Peyer's patch (tissue), 4 donors: ENCODE measurements around the gene ISLR. TPM values are rescaled to one million over a fixed set of nuclear protein-coding genes. Genes with fewer than 3 reads are reported as not detected.

Experiments
- DNase-seq, 3 donors: peaks; one replicate each; pipeline ENCODE4 v3.0.0-alpha.2; 2017 to 2019
- H3K27ac ChIP-seq, 4 donors: fragments of 200-600 bp; sonication (generic); one replicate each; pipeline ENCODE4 v1.5.1; 2016 to 2019
- H3K27me3 ChIP-seq, 2 donors: fragments of 200-600 bp; sonication (generic); one replicate each; pipeline ENCODE4 v1.5.1; 2019
- H3K36me3 ChIP-seq, 3 donors: fragments of 200-600 bp; sonication (generic); one replicate each; pipeline ENCODE4 v1.5.1; 2016 to 2019
- H3K4me1 ChIP-seq, 4 donors: fragments of 200-600 bp; sonication (generic); one replicate each; pipeline ENCODE4 v1.5.1; 2016 to 2019
- H3K4me3 ChIP-seq, 4 donors: fragments of 200-600 bp; sonication (generic); 1 replicate in 3 of 4; 2 replicates in 1 of 4; pipeline ENCODE4 v1.5.1; 2016 to 2019; ENCODE audit warnings: mild to moderate bottlenecking in 1 of 4
- H3K9me3 ChIP-seq, 4 donors: fragments of 200-600 bp; sonication (generic); one replicate each; pipeline ENCODE4 v1.5.1; 2016 to 2019; ENCODE audit warnings: mild to moderate bottlenecking in 1 of 4
- POLR2A ChIP-seq, 2 donors: fragments of 450-650 bp; IDR thresholded peaks; one replicate each; pipeline ENCODE4 v1.5.1; 2017; ENCODE audit warnings: antibody characterized with exemption in 2 of 2, mild to moderate bottlenecking in 2 of 2, moderate library complexity in 2 of 2
- total RNA-seq, 4 donors: library from RNA; depleted of rRNA; stranded (reverse); fragments of >200 nt; gene quantifications; one replicate each; pipeline ENCODE4 v1.1.0, GENCODE V29; 2016
- TF ChIP-seq, protein P1 (sequence below), 6 experiments: fragments of 450-650 bp in 4 of 6; fragments of 200-600 bp in 2 of 6; sonication (generic) in 1 of 6; IDR thresholded peaks; one replicate each; pipeline ENCODE4 v1.5.1; 2017 to 2019; ENCODE audit warnings: antibody characterized with exemption in 6 of 6, mild to moderate bottlenecking in 3 of 6, moderate library complexity in 1 of 6

The ISLR gene
- total RNA-seq, 4 donors from 2014 or later, result 6.3 to 22.8 (median 17.5) TPM

DNA sequence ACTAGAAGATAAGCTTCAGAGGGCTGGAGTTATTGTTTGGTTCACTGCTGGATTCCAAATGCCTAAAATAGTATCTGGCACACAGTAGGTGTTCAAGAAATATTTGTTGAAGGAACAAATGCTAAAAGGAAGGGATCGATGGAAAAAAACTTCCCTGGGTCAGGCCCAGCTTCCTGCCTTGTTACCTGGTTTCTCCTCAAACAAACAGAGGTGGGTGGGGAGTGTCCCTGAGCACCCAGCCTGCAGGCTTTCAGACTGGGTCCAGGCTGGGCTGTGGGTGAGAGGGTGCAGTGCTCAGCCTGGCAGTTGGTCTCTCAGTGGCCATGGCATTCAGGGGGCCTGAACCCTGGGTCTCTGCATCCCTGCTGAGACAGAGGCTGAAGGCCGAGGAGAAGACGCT lies 43.4 kb downstream of the ISLR start:
- no peaks in the 10 kb centered on the region for H3K9me3 ChIP-seq
- H3K27me3 ChIP-seq, result no peaks in the 10 kb centered on the region
- no peak for TF ChIP-seq POLR2A (IDR thresholded peaks at IDR 0.05)
- TF ChIP-seq, protein P1, sequence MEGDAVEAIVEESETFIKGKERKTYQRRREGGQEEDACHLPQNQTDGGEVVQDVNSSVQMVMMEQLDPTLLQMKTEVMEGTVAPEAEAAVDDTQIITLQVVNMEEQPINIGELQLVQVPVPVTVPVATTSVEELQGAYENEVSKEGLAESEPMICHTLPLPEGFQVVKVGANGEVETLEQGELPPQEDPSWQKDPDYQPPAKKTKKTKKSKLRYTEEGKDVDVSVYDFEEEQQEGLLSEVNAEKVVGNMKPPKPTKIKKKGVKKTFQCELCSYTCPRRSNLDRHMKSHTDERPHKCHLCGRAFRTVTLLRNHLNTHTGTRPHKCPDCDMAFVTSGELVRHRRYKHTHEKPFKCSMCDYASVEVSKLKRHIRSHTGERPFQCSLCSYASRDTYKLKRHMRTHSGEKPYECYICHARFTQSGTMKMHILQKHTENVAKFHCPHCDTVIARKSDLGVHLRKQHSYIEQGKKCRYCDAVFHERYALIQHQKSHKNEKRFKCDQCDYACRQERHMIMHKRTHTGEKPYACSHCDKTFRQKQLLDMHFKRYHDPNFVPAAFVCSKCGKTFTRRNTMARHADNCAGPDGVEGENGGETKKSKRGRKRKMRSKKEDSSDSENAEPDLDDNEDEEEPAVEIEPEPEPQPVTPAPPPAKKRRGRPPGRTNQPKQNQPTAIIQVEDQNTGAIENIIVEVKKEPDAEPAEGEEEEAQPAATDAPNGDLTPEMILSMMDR (IDR thresholded peaks at IDR 0.05), result no peak

DNA sequence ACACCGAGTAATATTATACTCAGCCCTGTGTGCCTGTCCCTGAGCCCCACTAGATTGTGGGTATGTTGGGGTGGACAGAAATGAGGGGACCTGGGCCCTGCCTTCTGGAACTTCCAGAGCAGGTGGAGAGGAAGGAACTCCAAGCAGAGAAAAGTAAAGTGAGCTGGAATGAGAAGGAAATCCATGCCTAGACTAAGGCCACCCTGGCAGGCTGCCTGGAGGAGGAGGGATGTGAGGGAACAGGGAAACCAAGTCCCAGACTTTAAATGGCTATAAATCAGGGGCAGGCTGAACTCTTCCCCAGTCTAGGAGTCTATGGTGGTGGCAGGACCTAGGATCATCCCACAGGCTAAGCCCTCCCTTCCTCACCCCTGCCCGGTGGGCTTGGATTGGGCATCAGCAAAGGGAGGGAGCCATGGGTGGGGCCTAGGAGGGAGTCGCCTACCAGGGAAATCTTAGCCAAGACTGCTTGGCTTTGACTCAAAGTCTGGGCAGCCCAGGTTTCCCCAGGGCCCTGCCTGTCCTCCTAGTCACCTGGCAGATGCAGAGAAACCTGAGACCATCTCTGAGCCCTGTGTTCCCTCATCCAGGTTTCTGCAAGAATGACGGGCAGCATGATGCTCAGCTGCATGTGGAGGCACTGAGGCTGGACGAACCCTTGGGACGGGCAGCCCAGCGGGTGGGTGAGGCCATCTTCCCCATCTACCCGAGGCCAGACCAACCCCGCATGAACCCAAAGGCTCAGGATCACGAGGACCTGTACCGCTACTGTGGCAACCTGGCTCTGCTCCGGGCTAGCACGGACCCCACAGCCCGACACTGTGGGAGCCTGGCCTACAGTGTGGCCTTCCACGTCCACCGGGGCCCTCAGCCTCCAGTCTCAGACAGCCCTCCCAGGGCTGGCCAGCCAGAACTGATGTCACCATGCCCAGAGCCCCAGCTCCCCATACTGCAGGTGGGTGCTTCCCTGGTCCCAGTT lies 44.7 kb downstream of the ISLR start:
- Histone ChIP-seq H3K27me3 (no peaks in the 10 kb centered on the region), H3K4me1 (no peaks in the 10 kb centered on the region), H3K27ac (no peak overlapping the region), H3K9me3 (no peaks in the 10 kb centered on the region), H3K36me3 (no peaks in the 10 kb centered on the region), H3K4me3 (no peak overlapping the region)
- no peak for TF ChIP-seq POLR2A (IDR thresholded peaks at IDR 0.05)
- TF ChIP-seq, protein P1 (IDR thresholded peaks at IDR 0.05), result no peak
- no peak for DNase-seq

More for the DNA sequence above, 43.4 kb downstream of the ISLR start:
- Histone ChIP-seq H3K4me1 (no peaks in the 10 kb centered on the region), H3K27ac (no peak overlapping the region), H3K4me3 (no peak overlapping the region), H3K36me3 (no peaks in the 10 kb centered on the region)
- DNase-seq, result no peak

DNA sequence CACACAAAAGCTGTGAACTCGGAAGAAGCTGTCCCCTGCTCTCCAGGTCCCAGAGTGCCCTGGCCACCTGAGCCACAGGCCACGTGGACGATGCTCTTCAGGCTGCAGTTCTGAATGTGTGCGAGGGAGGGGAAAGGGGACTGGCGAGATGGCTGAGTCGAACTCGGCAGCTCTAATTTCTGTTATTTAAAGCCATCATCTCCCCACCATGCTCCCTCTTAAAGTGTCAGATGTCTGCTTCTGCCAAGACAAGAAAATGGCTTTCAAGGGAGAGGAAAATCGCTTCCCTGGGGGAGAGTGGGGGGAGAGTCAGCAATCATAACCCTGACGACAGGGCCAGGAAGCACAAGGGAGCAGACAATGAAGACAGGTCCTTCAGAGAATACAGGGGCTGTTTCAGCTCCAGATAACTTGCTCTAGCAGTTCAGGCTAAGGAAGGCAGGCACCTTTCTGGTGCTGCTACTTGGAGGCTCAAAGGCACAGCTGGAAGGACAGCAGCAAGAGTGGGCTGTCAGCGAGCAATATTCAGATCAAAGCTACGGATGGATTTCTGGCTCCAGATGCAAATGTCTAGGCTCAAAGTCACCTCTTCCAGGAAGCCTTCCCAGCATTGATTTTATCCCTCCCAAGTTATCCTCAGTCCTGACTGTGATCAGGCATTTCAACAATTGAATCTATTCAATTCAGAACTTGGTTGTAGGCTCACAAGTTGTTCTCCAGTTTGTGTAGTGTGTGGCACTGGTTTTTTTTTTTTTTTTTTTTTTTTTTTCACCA lies 47.2 kb downstream of the ISLR start:
- Histone ChIP-seq H3K27me3 (no peaks in the 10 kb centered on the region), H3K4me3 (no peak overlapping the region), H3K27ac (no peak overlapping the region), H3K36me3 (no peaks in the 10 kb centered on the region), H3K4me1 (no peaks in the 10 kb centered on the region), H3K9me3 (no peaks in the 10 kb centered on the region)
- TF ChIP-seq, protein P1 (IDR thresholded peaks at IDR 0.05), result no peak
- no peak for TF ChIP-seq POLR2A (IDR thresholded peaks at IDR 0.05)
- no peak for DNase-seq

DNA sequence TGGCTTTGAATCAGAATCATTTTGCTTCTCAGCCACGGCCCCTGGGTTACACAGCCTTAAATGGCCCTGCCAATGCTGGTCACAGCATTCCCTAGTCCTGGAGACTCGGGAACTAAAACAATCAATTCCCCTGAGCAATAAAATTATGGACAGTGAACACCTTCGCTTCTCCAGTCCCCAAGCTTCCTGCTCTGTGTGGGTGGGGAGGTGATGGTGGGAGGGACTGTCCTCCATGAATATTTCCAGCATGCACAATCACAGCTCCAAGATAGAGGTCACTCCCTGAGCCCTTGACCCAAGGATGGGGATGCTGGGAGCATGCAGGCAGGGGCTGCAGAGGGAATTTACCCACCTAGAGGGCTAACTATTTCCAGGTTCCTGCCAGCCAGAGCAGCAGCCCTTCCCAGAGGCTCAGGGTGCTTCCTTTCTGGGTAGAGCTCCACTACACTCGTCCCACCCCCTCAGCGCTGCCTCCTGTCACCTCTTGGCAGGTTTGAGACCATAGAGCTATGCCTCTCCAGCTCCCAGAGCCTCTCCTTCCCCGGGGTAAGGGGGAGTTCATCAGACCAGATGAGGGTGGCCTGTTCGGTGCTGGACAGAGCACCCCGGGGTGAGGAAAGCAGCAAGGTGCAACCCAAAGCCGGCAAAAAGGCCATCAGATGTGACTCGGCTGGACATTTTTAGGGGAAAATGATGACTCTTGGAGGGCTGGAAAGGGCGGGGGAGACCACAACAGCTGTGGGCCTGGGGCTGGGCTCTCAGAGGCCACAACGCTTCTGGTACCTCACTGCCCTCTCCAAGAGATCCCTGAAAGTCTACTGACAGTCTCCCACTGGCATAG lies 48.1 kb downstream of the ISLR start:
- H3K36me3 ChIP-seq, result no peaks in the 10 kb centered on the region
- no peaks in the 10 kb centered on the region for H3K4me1 ChIP-seq
- H3K9me3 ChIP-seq, result no peaks in the 10 kb centered on the region
- no peaks in the 10 kb centered on the region for H3K27me3 ChIP-seq
- H3K27ac ChIP-seq, result no peak overlapping the region
- TF ChIP-seq, protein P1 (IDR thresholded peaks at IDR 0.05), result no peak
- TF ChIP-seq POLR2A (IDR thresholded peaks at IDR 0.05), result no peak
- no peak for DNase-seq
- H3K4me3 ChIP-seq, result no peak overlapping the region
